PC-3 (cell line): ENCODE measurements around the gene UBE2G1.

Experiments
- CTCF ChIP-seq: fragments of 300-600 bp; sonication (generic); conservative IDR thresholded peaks from 2 replicates; pipeline ENCODE4 v1.5.1; 2017; ENCODE audit warnings: antibody characterized with exemption, low read depth, mild to moderate bottlenecking, low read length
- EZH2 ChIP-seq: fragments of 300-600 bp; sonication (generic); IDR thresholded peaks from one replicate; pipeline ENCODE4 v1.6.1; 2017; ENCODE audit warnings: antibody characterized with exemption, mild to moderate bottlenecking, low read length; ENCODE audit not compliant: unreplicated experiment
- EZH2phosphoT487 ChIP-seq: fragments of 300-600 bp; sonication (generic); IDR thresholded peaks from 2 replicates; pipeline ENCODE4 v1.6.1; 2018; ENCODE audit warnings: mild to moderate bottlenecking, antibody characterized with exemption, low read length, borderline replicate concordance

DNA sequence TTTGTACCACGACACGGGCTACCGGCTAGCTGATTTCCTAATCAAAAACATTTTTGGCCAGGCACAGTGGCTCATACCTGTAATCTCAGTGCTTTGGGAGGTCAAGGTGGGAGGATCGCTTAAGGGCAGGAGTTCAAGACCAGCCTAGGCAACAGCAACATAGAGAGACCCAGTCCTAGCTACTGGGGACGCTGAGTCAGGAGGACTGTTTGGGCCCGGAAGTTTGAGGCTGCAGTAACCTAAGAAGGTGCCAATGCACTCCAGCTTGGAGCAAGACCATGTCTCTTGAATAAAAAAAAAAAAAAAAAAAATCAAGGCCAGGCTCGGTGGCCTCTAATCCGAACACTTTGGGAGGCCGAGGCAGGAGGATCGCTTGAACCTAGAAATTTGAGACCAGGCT, 49.8 kb downstream of the UBE2G1 start:
- no peak for TF ChIP-seq CTCF
- no peak for TF ChIP-seq EZH2phosphoT487
- TF ChIP-seq EZH2 = no peak
